T-helper 17 cell (primary cell): ENCODE measurements around the gene CHST15. TPM values are rescaled to one million over a fixed set of nuclear protein-coding genes. Genes with fewer than 3 reads are reported as not detected.

Experiments used
- ATAC-seq: fragments of 150-1000 bp; cut with Tn5 transposase; 2 replicates; pipeline ENCODE4 v1.10.0; 2021; ENCODE audit warnings: mild to moderate bottlenecking, moderate library complexity
- DNase-seq, 3 donors: peaks; one replicate each; pipeline versions ENCODE4 v3.0.0 to v3.0.0-alpha.2; 2020 to 2021
- H3K9me3 ChIP-seq: one replicate; pipeline ENCODE4 v1.7.0; 2013; ENCODE audit warnings: low read length, mild to moderate bottlenecking; ENCODE audit not compliant: control insufficient read depth, poor library complexity, severe bottlenecking
- H3K27ac Mint-ChIP-seq: one replicate; pipeline ENCODE4 v1.8.0; 2022; ENCODE audit warnings: mild to moderate bottlenecking, moderate library complexity, mixed read lengths
- H3K27me3 Mint-ChIP-seq: one replicate; pipeline ENCODE4 v1.8.0; 2022; ENCODE audit warnings: mixed read lengths
- H3K36me3 Mint-ChIP-seq: one replicate; pipeline ENCODE4 v1.8.0; 2022; ENCODE audit warnings: low read depth, mixed read lengths
- H3K4me1 Mint-ChIP-seq: one replicate; pipeline ENCODE4 v1.8.0; 2022; ENCODE audit warnings: mild to moderate bottlenecking, mixed read lengths
- H3K4me3 Mint-ChIP-seq: one replicate; pipeline ENCODE4 v1.8.0; 2022; ENCODE audit warnings: mild to moderate bottlenecking, moderate library complexity, mixed read lengths
- total RNA-seq, 4 donors: library from RNA in 2 of 4; stranded (reverse) in 2 of 4; gene quantifications; one replicate each; pipeline ENCODE4 v1.2.3 and lab custom pipeline; 2022 to 2026

CHST15 gene, protein sequence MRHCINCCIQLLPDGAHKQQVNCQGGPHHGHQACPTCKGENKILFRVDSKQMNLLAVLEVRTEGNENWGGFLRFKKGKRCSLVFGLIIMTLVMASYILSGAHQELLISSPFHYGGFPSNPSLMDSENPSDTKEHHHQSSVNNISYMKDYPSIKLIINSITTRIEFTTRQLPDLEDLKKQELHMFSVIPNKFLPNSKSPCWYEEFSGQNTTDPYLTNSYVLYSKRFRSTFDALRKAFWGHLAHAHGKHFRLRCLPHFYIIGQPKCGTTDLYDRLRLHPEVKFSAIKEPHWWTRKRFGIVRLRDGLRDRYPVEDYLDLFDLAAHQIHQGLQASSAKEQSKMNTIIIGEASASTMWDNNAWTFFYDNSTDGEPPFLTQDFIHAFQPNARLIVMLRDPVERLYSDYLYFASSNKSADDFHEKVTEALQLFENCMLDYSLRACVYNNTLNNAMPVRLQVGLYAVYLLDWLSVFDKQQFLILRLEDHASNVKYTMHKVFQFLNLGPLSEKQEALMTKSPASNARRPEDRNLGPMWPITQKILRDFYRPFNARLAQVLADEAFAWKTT
- total RNA-seq: 1 to 10 TPM in 1 of 2 donors, under 1 TPM in 1; 0.26 to 3.3 TPM
- total RNA-seq (lab: John Stamatoyannopoulos, UW): 0.08 to 5.8 reads per million in 2 donors

DNA sequence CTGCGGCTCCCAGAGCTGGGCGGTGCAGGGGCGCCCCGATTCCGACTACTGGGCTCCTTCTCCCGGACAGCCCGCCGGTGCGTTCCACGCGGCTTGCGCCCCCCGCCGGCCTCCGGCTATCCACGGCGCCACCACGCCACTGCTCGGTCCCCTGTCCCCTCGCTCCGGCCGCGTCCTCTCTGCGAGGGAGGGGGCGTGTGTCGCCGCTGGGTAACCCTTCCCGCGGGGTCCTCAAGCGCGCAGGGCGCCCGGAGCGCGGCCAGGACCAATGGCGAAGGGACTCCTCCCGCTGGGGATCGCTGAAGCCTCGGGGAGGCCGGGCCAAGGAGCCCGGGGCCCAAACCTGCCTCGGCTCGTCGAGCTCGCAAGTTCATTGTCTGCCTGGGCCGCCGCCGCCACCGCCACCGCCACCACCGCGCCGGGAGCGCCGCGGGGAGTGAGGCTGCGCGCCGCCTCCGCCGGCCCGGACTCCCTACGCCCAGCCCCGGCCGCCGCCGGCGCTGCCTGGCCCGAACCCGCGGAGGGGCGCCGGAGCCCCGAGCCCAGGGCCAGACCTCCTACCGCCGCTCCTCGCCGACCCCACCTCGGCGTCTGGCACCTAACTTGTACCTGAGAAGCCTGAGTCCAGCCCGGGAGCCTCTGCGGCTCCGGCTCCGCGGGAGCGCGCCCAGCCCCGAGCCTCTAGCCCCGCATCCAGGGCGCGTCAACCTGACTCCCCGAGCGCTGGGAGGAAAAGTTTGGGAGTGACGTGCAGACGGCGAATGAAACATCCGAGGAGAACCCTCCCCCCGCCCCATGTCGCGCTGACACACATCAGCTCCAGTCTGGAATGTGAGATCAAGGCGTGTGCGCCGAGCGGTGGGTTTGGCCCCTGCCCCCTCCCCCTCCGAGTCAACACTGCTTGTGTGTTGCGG, at the start of gene CHST15:
TSS of gene CHST15 (minus strand) at position 739 of the 914 bp plus-strand sequence. CDS start 47,386 bp downstream, outside the sequence.
- peaks cover 63% of the 10 kb centered on the region for H3K27me3 Mint-ChIP-seq
- no peak within 1 kb of the TSS for H3K27ac Mint-ChIP-seq
- H3K4me1 Mint-ChIP-seq: no peaks in the 10 kb centered on the region
- H3K9me3 ChIP-seq: no peaks in the 10 kb centered on the region
- DNase-seq (no peak), ATAC-seq (peak; percentile 45)
- no peaks in the 10 kb centered on the region for H3K36me3 Mint-ChIP-seq
- peak within 1 kb of the TSS; percentile 79 for H3K4me3 Mint-ChIP-seq

DNA sequence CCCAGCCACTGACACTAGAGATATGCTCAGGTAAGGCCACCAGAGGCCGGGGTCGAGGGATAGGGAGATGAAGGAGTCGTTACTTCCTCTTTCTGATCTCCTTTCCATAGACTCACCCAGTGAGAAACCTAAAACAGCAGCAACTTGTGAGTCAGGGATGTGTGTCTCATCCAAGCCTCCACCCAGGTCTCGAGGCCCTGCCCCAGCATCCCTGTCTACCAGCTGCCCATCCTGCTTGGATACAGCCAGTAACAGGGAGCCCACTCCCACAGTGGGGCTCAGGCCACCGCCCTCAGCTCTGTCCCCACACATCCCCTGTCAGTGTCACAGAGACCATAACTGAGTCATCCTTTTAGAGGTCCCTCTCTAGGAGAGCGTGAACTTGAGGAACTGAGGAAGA, 49.6 kb upstream of the CHST15 start:
- Mint-ChIP-seq H3K4me3 (no peak overlapping the region), H3K27ac (no peak overlapping the region), H3K4me1 (no peaks in the 10 kb centered on the region), H3K27me3 (peaks cover 5% of the 10 kb centered on the region), H3K36me3 (no peaks in the 10 kb centered on the region)
- no peak for ATAC-seq
- no peak for DNase-seq
- H3K9me3 ChIP-seq: no peaks in the 10 kb centered on the region

DNA sequence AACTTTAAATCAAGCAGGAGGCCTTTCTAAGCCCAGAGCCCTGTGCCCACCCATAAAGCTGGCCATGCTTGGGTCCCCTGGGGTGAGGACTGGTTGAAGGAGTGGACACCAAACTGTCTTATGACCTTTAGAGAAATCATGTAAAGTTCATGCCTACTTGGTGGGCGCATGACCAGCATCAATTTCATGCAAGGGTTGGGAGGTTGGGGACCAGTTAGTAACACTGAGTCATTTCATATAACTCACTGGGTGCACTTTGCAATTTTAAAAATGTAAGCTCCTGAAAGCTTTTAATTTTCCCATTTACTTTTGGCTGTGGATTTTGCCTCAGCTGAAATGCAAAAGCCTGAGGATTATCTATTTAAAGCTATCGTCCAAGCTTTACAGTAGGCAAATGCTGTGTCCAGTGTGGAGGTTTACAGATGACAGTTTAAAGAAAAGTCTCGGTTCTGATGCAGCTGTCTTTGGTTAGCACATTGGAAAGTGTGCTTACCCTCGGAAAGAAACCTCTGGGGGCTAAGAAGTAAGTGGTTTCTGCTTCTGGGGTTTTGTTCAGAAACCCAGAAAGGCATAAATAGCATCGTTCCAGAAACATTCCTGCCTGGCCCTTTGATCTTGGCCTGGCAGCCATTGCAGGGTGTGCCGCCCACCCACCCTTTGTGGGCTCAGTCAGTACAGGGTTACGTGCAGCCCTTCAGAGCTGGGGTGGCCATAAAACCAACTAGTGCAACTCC, 48.8 kb upstream of the CHST15 start:
- no peak overlapping the region for H3K27ac Mint-ChIP-seq
- no peaks in the 10 kb centered on the region for H3K36me3 Mint-ChIP-seq
- H3K9me3 ChIP-seq: no peaks in the 10 kb centered on the region
- H3K27me3 Mint-ChIP-seq: peaks cover 10% of the 10 kb centered on the region
- no peak overlapping the region for H3K4me3 Mint-ChIP-seq
- no peak for ATAC-seq
- H3K4me1 Mint-ChIP-seq: no peaks in the 10 kb centered on the region
- no peak for DNase-seq

DNA sequence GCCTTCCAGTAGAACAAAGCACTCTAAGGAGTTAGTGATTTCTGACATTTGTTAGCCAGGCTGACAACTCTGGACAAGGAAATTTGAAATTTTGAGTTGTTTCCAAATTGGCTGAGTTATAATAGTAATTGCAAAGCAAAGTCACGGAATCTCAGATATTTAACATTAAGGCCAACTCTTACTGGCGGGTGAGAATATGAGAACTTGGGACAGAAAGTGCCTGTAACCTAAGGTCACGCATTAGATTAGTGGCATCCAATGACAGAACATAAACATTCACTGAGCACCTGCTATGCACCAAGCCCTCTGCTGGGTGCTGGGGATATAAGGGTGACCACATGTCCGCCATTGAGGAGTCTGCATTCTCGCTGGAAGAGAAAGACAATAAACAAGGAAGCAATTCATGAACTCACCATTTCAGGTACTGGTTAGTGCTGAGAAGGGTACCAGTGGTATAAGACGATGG, 45.5 kb upstream of the CHST15 start:
- ATAC-seq (no peak), DNase-seq (no peak)
- Mint-ChIP-seq H3K36me3 (no peaks in the 10 kb centered on the region), H3K4me1 (no peaks in the 10 kb centered on the region), H3K4me3 (no peak overlapping the region), H3K27ac (no peak overlapping the region), H3K27me3 (peaks cover 21% of the 10 kb centered on the region)
- H3K9me3 ChIP-seq: no peaks in the 10 kb centered on the region

DNA sequence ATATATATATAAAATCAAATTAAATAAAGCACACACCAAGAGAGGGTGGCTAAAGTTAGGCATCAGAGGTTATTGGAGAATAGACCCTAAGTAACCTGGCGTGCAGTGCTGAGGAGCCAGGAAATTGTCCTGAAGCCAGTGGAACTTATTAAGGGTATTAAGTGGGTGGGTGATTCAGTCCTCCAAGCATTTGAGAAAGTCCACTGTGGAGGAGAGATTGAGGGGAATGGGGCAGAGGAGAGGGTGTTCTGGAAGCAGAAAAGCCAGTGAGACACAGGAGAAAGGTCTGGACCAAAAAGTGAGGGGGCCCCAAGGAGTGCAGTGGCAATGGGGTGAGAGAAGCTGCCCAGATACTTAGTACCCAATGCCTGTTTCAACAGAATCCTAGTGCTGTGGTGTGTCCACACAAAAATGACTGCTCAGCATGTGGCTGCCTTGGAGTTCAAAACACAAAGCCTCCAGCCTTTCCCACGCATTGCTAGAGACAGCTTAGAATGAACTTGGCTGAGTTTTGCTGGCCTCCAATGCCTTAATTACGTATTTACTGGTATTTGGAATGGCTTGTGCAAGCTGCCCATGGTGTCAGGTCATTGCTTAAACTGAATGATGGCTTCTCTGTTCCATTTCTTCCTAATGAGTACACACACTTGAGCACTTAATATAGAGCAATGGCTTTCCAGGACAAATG, 44.9 kb upstream of the CHST15 start:
- ATAC-seq: no peak

DNA sequence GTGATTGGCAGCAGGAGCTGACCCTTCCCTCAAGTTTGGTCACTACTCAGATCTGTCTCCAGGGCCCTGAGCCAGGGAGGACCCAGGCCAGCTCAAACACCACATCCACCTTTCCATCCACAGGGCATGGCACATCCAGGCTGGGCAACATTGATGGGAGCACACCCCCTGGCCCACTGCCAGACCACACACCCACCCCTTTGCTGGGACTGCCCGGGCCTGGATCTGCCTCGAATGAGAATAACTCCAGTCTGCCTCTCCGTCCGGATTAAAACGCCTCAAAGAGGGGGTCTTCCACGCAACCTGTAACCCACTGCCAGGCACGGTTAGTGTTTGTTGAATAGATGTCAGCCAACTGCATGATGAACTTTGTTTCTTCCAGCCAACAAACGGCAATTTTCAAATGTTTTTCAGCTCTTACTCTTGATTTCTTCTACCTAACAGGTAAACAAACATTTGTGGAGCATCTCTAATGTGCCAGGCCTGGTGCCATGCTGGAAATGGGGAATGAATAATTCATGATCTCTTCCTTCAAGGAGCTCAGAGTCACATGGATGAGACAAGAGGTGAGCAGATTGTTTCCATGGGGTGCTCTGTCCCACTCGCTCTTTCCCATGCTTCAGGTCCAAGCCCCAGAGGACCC, 41.0 kb upstream of the CHST15 start:
- H3K4me3 Mint-ChIP-seq: no peak overlapping the region
- DNase-seq: no peak
- ATAC-seq: no peak

More for the DNA sequence above, 44.9 kb upstream of the CHST15 start:
- Mint-ChIP-seq H3K27me3 (peaks cover 24% of the 10 kb centered on the region), H3K4me1 (no peaks in the 10 kb centered on the region), H3K4me3 (no peak overlapping the region), H3K36me3 (no peaks in the 10 kb centered on the region), H3K27ac (no peak overlapping the region)
- no peaks in the 10 kb centered on the region for H3K9me3 ChIP-seq
- no peak for DNase-seq

DNA sequence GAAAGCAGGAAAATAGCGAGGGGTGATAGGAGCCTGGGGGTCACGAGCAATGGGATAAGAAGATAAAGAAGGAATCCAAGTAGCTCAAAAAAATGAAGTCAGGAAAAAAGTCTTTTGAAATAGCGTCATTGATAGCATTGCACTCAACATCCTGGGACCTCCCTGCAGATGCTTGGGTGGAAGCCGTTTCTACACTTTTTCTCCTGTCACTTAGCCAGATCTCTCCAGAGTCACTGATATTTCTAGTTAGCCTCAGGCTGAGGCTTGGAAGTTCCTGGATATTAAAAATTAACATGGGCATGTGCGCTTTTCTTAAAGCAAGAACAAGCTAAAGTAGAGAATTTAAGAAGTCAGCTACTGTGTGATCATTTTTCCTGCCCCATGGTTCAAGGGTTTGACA, 39.5 kb upstream of the CHST15 start:
- ATAC-seq: no peak
- H3K4me1 Mint-ChIP-seq: no peaks in the 10 kb centered on the region

More for the DNA sequence above, 41.0 kb upstream of the CHST15 start:
- no peaks in the 10 kb centered on the region for H3K36me3 Mint-ChIP-seq
- peaks cover 42% of the 10 kb centered on the region for H3K27me3 Mint-ChIP-seq
- peak overlapping the region; percentile 39 for H3K27ac Mint-ChIP-seq
- H3K4me1 Mint-ChIP-seq: no peaks in the 10 kb centered on the region
- H3K9me3 ChIP-seq: no peaks in the 10 kb centered on the region

DNA sequence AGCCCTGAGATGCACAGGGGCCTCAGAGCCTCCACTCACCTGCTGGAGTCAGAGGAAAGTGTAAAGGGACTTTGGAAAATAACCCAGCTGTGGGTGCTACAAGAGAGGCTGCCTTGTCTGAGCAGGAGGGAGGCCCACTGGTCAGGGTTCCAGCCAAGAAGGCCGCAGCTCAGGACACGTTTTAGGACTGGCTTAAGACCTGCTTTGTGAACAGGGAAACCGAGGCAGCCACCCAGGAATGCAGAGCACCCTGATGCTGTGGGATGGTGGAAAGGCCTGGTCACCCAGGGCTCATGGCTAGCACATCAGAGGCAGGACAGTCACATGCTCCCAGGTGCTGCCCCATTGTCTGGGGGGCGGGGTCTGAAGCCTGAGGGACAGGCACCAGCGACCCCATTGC, 38.9 kb upstream of the CHST15 start:
- H3K9me3 ChIP-seq: no peaks in the 10 kb centered on the region
- Mint-ChIP-seq H3K27me3 (peaks cover 33% of the 10 kb centered on the region), H3K4me1 (no peaks in the 10 kb centered on the region), H3K36me3 (no peaks in the 10 kb centered on the region), H3K4me3 (no peak overlapping the region), H3K27ac (no peak overlapping the region)
- ATAC-seq (no peak), DNase-seq (no peak)

More for the DNA sequence above, 39.5 kb upstream of the CHST15 start:
- DNase-seq: no peak
- H3K9me3 ChIP-seq: no peaks in the 10 kb centered on the region
- no peaks in the 10 kb centered on the region for H3K36me3 Mint-ChIP-seq
- peaks cover 37% of the 10 kb centered on the region for H3K27me3 Mint-ChIP-seq
- H3K4me3 Mint-ChIP-seq: peak overlapping the region; percentile 36
- no peak overlapping the region for H3K27ac Mint-ChIP-seq

DNA sequence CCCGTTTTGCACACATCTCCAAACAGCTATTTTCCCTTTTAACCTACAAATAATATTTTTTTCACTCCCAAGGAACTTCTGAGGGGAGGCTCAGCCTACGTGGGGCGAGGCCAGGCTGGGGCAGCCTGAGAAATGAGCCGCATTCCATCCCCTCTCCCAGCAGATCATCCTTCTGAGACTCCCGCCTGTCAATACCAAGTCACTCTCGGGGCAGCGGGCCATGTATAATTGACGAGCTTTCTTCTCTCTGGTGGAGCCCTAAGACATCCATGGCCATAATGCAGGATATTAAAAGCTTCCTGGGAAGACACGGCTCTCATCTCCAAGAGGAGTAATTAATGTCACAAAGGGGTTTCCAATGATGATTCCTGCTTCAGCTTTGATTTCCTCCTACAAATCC, 37.8 kb upstream of the CHST15 start:
- Mint-ChIP-seq H3K4me1 (peaks cover 2% of the 10 kb centered on the region), H3K36me3 (no peaks in the 10 kb centered on the region), H3K4me3 (no peak overlapping the region), H3K27me3 (peaks cover 29% of the 10 kb centered on the region), H3K27ac (no peak overlapping the region)
- DNase-seq: no peak
- H3K9me3 ChIP-seq: no peaks in the 10 kb centered on the region
- ATAC-seq: no peak

DNA sequence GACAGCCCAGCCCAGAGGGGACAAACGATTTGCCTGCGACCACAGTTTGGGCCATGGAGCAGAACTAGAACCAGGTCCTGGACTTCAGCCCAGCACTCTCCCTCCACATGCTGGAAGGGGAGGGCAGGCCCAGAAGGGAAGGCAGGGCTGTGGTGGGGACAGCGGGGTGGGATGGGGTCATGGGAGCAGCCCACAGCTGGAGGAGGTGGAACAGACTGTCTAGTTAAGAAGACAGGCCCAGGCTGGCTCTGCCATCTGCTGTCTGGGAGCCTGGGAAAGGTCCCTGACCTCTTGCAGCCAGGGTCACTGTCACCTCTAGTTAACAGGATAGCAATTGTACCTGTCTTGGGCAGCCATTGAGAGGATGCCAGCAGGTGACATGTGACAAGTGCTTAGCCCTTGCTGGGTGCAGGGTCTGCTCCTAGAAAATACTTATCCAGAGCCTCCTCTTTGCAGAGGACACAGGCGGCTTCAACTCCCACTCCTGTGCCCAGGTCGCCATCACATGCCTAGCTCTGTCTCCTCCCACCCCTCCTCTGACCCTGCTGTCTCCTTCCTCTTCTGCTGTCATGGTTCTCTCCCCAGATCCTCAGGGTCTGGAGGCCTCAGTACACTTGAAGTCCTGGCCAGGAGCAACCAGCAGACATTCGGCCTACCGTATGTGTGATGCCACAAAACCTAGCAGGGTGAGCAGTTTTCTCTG, 37.0 kb upstream of the CHST15 start:
- Mint-ChIP-seq H3K36me3 (no peaks in the 10 kb centered on the region), H3K27ac (no peak overlapping the region), H3K27me3 (peaks cover 29% of the 10 kb centered on the region), H3K4me1 (peaks cover 2% of the 10 kb centered on the region), H3K4me3 (no peak overlapping the region)
- H3K9me3 ChIP-seq: no peaks in the 10 kb centered on the region
- DNase-seq: no peak
- no peak for ATAC-seq

DNA sequence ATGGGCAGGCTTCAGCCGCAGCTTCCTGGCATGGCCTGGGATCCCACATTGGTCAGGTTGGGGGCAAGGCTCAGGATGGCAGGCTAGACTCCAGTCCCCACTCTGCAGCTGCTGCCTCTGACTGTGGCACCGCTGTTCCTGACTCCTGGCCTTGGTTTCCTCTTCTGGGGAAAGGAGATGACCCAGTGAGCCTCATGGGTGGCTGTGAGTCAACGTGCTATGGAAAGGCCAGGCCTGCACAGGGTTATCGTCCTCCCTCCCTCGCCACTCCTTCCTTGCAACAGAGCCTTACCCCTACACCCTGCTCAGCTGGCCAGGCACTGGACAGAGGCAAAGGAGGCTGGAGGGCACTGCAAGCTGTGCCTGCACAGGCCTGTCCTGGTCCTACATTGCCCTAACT, 36.1 kb upstream of the CHST15 start:
- no peaks in the 10 kb centered on the region for H3K9me3 ChIP-seq
- Mint-ChIP-seq H3K4me3 (no peak overlapping the region), H3K36me3 (no peaks in the 10 kb centered on the region), H3K27ac (no peak overlapping the region), H3K4me1 (peaks cover 2% of the 10 kb centered on the region), H3K27me3 (peaks cover 26% of the 10 kb centered on the region)
- ATAC-seq (no peak), DNase-seq (no peak)
